GM23338 (cell line): ENCODE data around the gene IQSEC3. TPM values are rescaled to one million over a fixed set of nuclear protein-coding genes. Genes with fewer than 3 reads are reported as not detected.

ENCODE experiments used
- ATAC-seq: fragments of 200-7000 bp; cut with Tn5 transposase; 3 replicates; pipeline ENCODE4 v1.9.1; 2020
- DNase-seq: peaks from one replicate; pipeline ENCODE4 v3.0.0-alpha.2; 2015; ENCODE audit warnings: low spot score
- H2AFZ ChIP-seq: fragments of 200-600 bp; sonication (generic); 2 replicates; pipeline ENCODE4 v1.8.0; 2016; ENCODE audit warnings: antibody characterized with exemption, mild to moderate bottlenecking, moderate library complexity
- H3F3A ChIP-seq: fragments of 200-600 bp; sonication (generic); replicated peaks from 2 replicates; pipeline ENCODE4 v1.8.0; 2017; ENCODE audit warnings: antibody characterized with exemption, mixed run types, low read depth
- H3K27ac ChIP-seq: fragments of 200-600 bp; sonication (generic); 2 replicates; pipeline ENCODE4 v1.6.1; 2016; ENCODE audit warnings: low read depth
- H3K27me3 ChIP-seq: fragments of 200-600 bp; sonication (generic); 2 replicates; pipeline ENCODE4 v1.8.0; 2016; ENCODE audit warnings: mild to moderate bottlenecking, mixed run types, moderate library complexity; ENCODE audit not compliant: insufficient read depth
- H3K36me3 ChIP-seq: fragments of 200-600 bp; sonication (generic); 2 replicates; pipeline ENCODE4 v1.8.0; 2016; ENCODE audit warnings: mild to moderate bottlenecking; ENCODE audit not compliant: insufficient read depth
- H3K4me1 ChIP-seq: fragments of 200-600 bp; sonication (generic); 2 replicates; pipeline ENCODE4 v1.8.0; 2016; ENCODE audit warnings: mild to moderate bottlenecking, moderate library complexity; ENCODE audit not compliant: insufficient read depth
- H3K4me2 ChIP-seq: fragments of 200-600 bp; sonication (generic); 2 replicates; pipeline ENCODE4 v1.7.1; 2017; ENCODE audit warnings: mixed run types
- H3K4me3 ChIP-seq: fragments of 200-600 bp; sonication (generic); 2 replicates; pipeline ENCODE4 v1.6.1; 2016; ENCODE audit warnings: mixed run types
- H3K79me2 ChIP-seq: fragments of 200-600 bp; sonication (generic); replicated peaks from 2 replicates; pipeline ENCODE4 v1.8.0; 2017; ENCODE audit warnings: mild to moderate bottlenecking; ENCODE audit not compliant: insufficient read depth
- H3K9me2 ChIP-seq: fragments of 200-600 bp; sonication (generic); 2 replicates; pipeline ENCODE4 v1.8.0; 2017; ENCODE audit not compliant: insufficient read depth
- H4K20me1 ChIP-seq: fragments of 200-600 bp; sonication (generic); replicated peaks from 2 replicates; pipeline ENCODE4 v1.8.0; 2017; ENCODE audit warnings: mild to moderate bottlenecking; ENCODE audit not compliant: insufficient read depth
- H3K27ac Mint-ChIP-seq: 2 replicates; pipeline ENCODE4 v1.8.0; 2020; ENCODE audit warnings: inconsistent platforms, mild to moderate bottlenecking, moderate library complexity, mixed read lengths
- H3K27me3 Mint-ChIP-seq: 3 replicates; pipeline ENCODE4 v1.8.0; 2022; ENCODE audit warnings: low read depth, mild to moderate bottlenecking, moderate library complexity, mixed read lengths, inconsistent platforms; ENCODE audit not compliant: insufficient read depth, poor library complexity
- H3K36me3 Mint-ChIP-seq: 3 replicates; pipeline ENCODE4 v1.8.0; 2021; ENCODE audit warnings: low read depth, mild to moderate bottlenecking, inconsistent platforms, moderate library complexity, mixed read lengths
- H3K4me1 Mint-ChIP-seq: 3 replicates; pipeline ENCODE4 v1.8.0; 2020; ENCODE audit warnings: mild to moderate bottlenecking, inconsistent platforms, mixed read lengths
- H3K4me3 Mint-ChIP-seq: 3 replicates; pipeline ENCODE4 v1.8.0; 2021; ENCODE audit warnings: moderate library complexity, mild to moderate bottlenecking, inconsistent platforms, mixed read lengths
- H3K9me3 Mint-ChIP-seq: 3 replicates; pipeline ENCODE4 v1.8.0; 2020; ENCODE audit warnings: moderate library complexity, mild to moderate bottlenecking, inconsistent platforms, mixed read lengths
- CREB1 ChIP-seq: fragments of 250-450 bp; sonication (Bioruptor Pico); IDR thresholded peaks from 2 replicates; pipeline ENCODE4 v1.5.0; 2020; ENCODE audit warnings: low read depth, mild to moderate bottlenecking, moderate library complexity
- EZH2 ChIP-seq: fragments of 200-600 bp; sonication (generic); IDR thresholded peaks from one replicate; pipeline ENCODE4 v1.8.0; 2017; ENCODE audit warnings: antibody characterized with exemption, mild to moderate bottlenecking, low read depth; ENCODE audit not compliant: unreplicated experiment
- EZH2phosphoT487 ChIP-seq: fragments of 200-600 bp; sonication (generic); IDR thresholded peaks from one replicate; pipeline ENCODE4 v1.8.1; 2018; ENCODE audit warnings: antibody characterized with exemption; ENCODE audit not compliant: unreplicated experiment
- JUNB ChIP-seq: IDR thresholded peaks from one replicate; pipeline ENCODE4 v1.6.1; 2016; ENCODE audit warnings: antibody characterized with exemption; ENCODE audit not compliant: unreplicated experiment
- NANOG ChIP-seq: IDR thresholded peaks from 2 replicates; pipeline ENCODE4 v1.6.1; 2016; ENCODE audit warnings: antibody characterized with exemption, borderline replicate concordance
- POLR2AphosphoS5 ChIP-seq: IDR thresholded peaks from 2 replicates; pipeline ENCODE4 v1.6.1; 2016; ENCODE audit warnings: antibody characterized with exemption, low read depth
- STAT1 ChIP-seq: IDR thresholded peaks from one replicate; pipeline ENCODE4 v1.6.1; 2016; ENCODE audit warnings: antibody characterized with exemption; ENCODE audit not compliant: unreplicated experiment
- ZNF114 ChIP-seq: fragments of 250-450 bp; sonication (Bioruptor Pico); IDR thresholded peaks from 2 replicates; pipeline ENCODE4 v1.5.0; 2020; ENCODE audit warnings: mild to moderate bottlenecking, moderate library complexity
- ZNF331 ChIP-seq: fragments of 250-450 bp; sonication (Bioruptor Pico); IDR thresholded peaks from 2 replicates; pipeline ENCODE4 v1.5.0; 2020; ENCODE audit warnings: low read depth, mild to moderate bottlenecking, moderate library complexity
- polyA plus RNA-seq: library from polyadenylated mRNA; unstranded; fragments of >200 nt; fragmentation: Nextera tagmentation; extraction: Ambion mirVana; gene quantifications from 2 replicates; pipeline ENCODE4 v1.2.1, GENCODE V29; 2016
- total RNA-seq: library from RNA; depleted of rRNA; stranded (reverse); fragments of >200 nt; shearing (Covaris generic); gene quantifications from 2 replicates; pipeline ENCODE4 v1.2.3, GENCODE V29; 2014
- TF ChIP-seq, protein P1 (sequence below), 2 experiments: fragments of 200-600 bp in 1 of 2; sonication (generic) in 1 of 2; conservative IDR thresholded peaks; 2 replicates each; pipeline versions ENCODE4 v1.5.1 to v1.6.1; 2016 to 2017; ENCODE audit warnings: antibody characterized with exemption in 2 of 2, low read depth in 2 of 2, mild to moderate bottlenecking in 2 of 2, moderate library complexity in 1 of 2
- TF ChIP-seq, protein P2 (sequence below): IDR thresholded peaks from 2 replicates; pipeline ENCODE4 v1.6.1; 2016; ENCODE audit warnings: antibody characterized with exemption
- TF ChIP-seq, protein P3 (sequence below): IDR thresholded peaks from one replicate; pipeline ENCODE4 v1.6.1; 2018; ENCODE audit warnings: antibody characterized with exemption; ENCODE audit not compliant: unreplicated experiment

Gene IQSEC3
- total and polyA plus RNA-seq, 2 experiments from 2014 or later = 2.1 to 3.6 TPM

DNA sequence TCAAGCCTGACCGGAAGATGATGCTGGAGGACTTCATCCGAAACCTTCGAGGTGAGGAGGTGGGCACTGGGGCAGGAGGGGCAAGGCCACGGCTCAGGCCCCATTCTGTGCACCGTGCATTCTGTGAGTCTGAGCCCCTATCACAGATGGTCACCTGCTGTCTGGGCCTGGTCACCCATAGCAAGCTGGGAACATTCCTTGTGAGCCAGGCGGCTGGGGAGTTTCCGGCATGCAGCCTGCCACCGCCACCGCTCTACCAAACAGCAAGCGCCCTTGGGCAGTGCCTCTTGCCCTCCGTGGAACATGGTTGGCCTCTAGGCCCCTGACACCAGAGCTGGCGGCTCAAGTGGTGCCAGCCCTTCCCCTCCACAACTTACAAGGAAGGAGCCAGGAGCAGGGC lies 91.1 kb downstream of the IQSEC3 start:
- Histone ChIP-seq H3K27me3 (no peaks in the 10 kb centered on the region), H3K9me2 (no peaks in the 10 kb centered on the region), H3F3A (no peaks in the 10 kb centered on the region), H4K20me1 (no peaks in the 10 kb centered on the region), H3K36me3 (no peaks in the 10 kb centered on the region), H3K27ac (no peak overlapping the region), H2AFZ (no peak overlapping the region), H3K79me2 (no peaks in the 10 kb centered on the region), H3K4me2 (no peak overlapping the region), H3K4me1 (no peaks in the 10 kb centered on the region; the same call in 1 of the 2 replicates), H3K4me3 (no peak overlapping the region)
- H3K27me3 Mint-ChIP-seq = peaks cover 9% of the 10 kb centered on the region
- TF ChIP-seq STAT1 (no peak), JUNB (no peak)
- TF ChIP-seq, protein P1, sequence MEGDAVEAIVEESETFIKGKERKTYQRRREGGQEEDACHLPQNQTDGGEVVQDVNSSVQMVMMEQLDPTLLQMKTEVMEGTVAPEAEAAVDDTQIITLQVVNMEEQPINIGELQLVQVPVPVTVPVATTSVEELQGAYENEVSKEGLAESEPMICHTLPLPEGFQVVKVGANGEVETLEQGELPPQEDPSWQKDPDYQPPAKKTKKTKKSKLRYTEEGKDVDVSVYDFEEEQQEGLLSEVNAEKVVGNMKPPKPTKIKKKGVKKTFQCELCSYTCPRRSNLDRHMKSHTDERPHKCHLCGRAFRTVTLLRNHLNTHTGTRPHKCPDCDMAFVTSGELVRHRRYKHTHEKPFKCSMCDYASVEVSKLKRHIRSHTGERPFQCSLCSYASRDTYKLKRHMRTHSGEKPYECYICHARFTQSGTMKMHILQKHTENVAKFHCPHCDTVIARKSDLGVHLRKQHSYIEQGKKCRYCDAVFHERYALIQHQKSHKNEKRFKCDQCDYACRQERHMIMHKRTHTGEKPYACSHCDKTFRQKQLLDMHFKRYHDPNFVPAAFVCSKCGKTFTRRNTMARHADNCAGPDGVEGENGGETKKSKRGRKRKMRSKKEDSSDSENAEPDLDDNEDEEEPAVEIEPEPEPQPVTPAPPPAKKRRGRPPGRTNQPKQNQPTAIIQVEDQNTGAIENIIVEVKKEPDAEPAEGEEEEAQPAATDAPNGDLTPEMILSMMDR (conservative IDR thresholded peaks at IDR 0.05; ENCODE audit: low read depth in 2 of 2) = no peak
- no peak for ATAC-seq
- H3K27ac Mint-ChIP-seq = no peak overlapping the region
- no peaks in the 10 kb centered on the region for H3K9me3 Mint-ChIP-seq
- no peak for DNase-seq
- H3K4me1 Mint-ChIP-seq = peaks cover 17% of the 10 kb centered on the region
- H3K36me3 Mint-ChIP-seq = no peaks in the 10 kb centered on the region
- H3K4me3 Mint-ChIP-seq = no peak overlapping the region

DNA sequence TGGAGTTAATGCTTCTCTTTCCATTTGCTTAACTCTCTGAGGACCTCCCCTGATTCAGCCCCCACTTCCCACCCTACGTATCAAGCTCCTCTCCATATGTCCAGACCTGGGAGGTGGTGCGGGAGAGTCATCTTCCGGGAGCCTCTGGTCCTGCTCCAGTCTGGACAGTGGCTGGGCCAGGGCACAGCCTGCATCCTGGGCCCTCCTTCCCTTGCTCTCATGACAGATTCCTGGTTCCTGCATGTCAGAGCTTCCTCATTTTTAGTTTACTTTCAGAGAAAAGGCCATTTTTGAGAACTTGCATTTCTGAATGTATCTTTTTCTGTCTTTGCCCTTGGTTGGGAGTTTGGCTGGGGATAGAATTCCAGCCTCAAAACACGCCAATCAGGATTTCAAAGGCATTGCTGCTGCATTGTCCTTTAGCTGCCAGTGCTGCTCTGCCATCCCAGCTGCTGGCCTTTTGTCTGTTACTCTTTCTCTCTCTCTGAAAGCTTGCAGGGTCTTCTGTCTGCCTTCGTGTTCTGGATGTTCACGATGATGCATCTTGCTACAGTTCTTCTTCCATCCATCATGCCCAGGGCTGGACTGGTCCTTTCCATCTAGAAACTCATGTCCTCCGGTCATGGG lies 92.7 kb downstream of the IQSEC3 start:
- Histone ChIP-seq H3K27me3 (no peaks in the 10 kb centered on the region), H4K20me1 (no peaks in the 10 kb centered on the region), H3K27ac (no peak overlapping the region), H3K36me3 (no peaks in the 10 kb centered on the region), H3K79me2 (no peaks in the 10 kb centered on the region), H3K4me1 (no peaks in the 10 kb centered on the region), H2AFZ (no peak overlapping the region), H3K4me3 (no peak overlapping the region), H3K9me2 (no peaks in the 10 kb centered on the region), H3K4me2 (no peak overlapping the region), H3F3A (no peaks in the 10 kb centered on the region)
- Mint-ChIP-seq H3K27me3 (peaks cover 14% of the 10 kb centered on the region), H3K27ac (no peak overlapping the region), H3K9me3 (peaks cover under 1% of the 10 kb centered on the region; the same call in 1 of the 3 replicates), H3K4me1 (peaks cover 7% of the 10 kb centered on the region; the same call in 2 of the 3 replicates), H3K36me3 (no peaks in the 10 kb centered on the region; the same call in 2 of the 3 replicates), H3K4me3 (no peak overlapping the region)
- ATAC-seq (no peak), DNase-seq (no peak)
- TF ChIP-seq, protein P2, sequence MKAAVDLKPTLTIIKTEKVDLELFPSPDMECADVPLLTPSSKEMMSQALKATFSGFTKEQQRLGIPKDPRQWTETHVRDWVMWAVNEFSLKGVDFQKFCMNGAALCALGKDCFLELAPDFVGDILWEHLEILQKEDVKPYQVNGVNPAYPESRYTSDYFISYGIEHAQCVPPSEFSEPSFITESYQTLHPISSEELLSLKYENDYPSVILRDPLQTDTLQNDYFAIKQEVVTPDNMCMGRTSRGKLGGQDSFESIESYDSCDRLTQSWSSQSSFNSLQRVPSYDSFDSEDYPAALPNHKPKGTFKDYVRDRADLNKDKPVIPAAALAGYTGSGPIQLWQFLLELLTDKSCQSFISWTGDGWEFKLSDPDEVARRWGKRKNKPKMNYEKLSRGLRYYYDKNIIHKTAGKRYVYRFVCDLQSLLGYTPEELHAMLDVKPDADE = no peak
- TF ChIP-seq EZH2phosphoT487 (no peak), POLR2AphosphoS5 (no peak), EZH2 (no peak), STAT1 (no peak), CREB1 (CRISPR knock-in tag) (no peak), ZNF331 (no peak), NANOG (no peak), ZNF114 (CRISPR knock-in tag) (no peak)
- TF ChIP-seq, protein P3, sequence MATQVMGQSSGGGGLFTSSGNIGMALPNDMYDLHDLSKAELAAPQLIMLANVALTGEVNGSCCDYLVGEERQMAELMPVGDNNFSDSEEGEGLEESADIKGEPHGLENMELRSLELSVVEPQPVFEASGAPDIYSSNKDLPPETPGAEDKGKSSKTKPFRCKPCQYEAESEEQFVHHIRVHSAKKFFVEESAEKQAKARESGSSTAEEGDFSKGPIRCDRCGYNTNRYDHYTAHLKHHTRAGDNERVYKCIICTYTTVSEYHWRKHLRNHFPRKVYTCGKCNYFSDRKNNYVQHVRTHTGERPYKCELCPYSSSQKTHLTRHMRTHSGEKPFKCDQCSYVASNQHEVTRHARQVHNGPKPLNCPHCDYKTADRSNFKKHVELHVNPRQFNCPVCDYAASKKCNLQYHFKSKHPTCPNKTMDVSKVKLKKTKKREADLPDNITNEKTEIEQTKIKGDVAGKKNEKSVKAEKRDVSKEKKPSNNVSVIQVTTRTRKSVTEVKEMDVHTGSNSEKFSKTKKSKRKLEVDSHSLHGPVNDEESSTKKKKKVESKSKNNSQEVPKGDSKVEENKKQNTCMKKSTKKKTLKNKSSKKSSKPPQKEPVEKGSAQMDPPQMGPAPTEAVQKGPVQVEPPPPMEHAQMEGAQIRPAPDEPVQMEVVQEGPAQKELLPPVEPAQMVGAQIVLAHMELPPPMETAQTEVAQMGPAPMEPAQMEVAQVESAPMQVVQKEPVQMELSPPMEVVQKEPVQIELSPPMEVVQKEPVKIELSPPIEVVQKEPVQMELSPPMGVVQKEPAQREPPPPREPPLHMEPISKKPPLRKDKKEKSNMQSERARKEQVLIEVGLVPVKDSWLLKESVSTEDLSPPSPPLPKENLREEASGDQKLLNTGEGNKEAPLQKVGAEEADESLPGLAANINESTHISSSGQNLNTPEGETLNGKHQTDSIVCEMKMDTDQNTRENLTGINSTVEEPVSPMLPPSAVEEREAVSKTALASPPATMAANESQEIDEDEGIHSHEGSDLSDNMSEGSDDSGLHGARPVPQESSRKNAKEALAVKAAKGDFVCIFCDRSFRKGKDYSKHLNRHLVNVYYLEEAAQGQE = no peak
- TF ChIP-seq, protein P1 (conservative IDR thresholded peaks at IDR 0.05; ENCODE audit: low read depth in 2 of 2) = no peak
